ENCODE results near the gene DMGDH.

DMGDH gene

GRCh38 chr5:79069488-79070349 is at the start of gene DMGDH, which contains the start of gene BHMT2:
Gene DMGDH (minus strand): TSS chr5:79069674. CDS start chr5:79069620, 54 bp downstream.
Gene BHMT2 (plus strand): TSS chr5:79069767. CDS start chr5:79069783, 16 bp downstream.
- TF ChIP-seq CTCF (conservative IDR thresholded peaks at IDR 0.05), result no peak
- H3K27ac ChIP-seq, result no peak within 1 kb of the TSS

GRCh38 chr5:79112703-79113058 is 43.2 kb upstream of the DMGDH start:
- TF ChIP-seq CTCF (conservative IDR thresholded peaks at IDR 0.05), result no peak
- H3K27ac ChIP-seq, result no peak overlapping the region

GRCh38 chr5:79111960-79112702 is 42.7 kb upstream of the DMGDH start:
- no peak for TF ChIP-seq CTCF (conservative IDR thresholded peaks at IDR 0.05)
- no peak overlapping the region for H3K27ac ChIP-seq

GRCh38 chr5:79111387-79111959 is 42.0 kb upstream of the DMGDH start, which contains the start of gene BHMT:
Gene BHMT (plus strand): TSS chr5:79111809. CDS start chr5:79111886, 77 bp downstream.
- H3K27ac ChIP-seq, result no peak within 1 kb of the TSS

GRCh38 chr5:79109527-79110492 is 40.3 kb upstream of the DMGDH start:
- TF ChIP-seq CTCF (conservative IDR thresholded peaks at IDR 0.05), result peak; percentile 65
- peak overlapping the region; percentile 69 for H3K27ac ChIP-seq

More at GRCh38 chr5:79111387-79111959, 42.0 kb upstream of the DMGDH start, which contains the start of gene BHMT:
- TF ChIP-seq CTCF (conservative IDR thresholded peaks at IDR 0.05), result no peak

- TF ChIP-seq CTCF (conservative IDR thresholded peaks at IDR 0.05), result no peak
Measured at GRCh38 chr5:79108792-79109191, 39.3 kb upstream of the DMGDH start.

More at GRCh38 chr5:79108792-79109191, 39.3 kb upstream of the DMGDH start:
- peak overlapping the region; percentile 69 for H3K27ac ChIP-seq
